Germinal center (tissue), 1 donor: ENCODE measurements around the gene MCF2L2.

Experiments
- DNase-seq: peaks from one replicate; pipeline ENCODE4 v3.0.0; 2012; ENCODE audit warnings: mixed read lengths, low spot score

Gene MCF2L2

DNA sequence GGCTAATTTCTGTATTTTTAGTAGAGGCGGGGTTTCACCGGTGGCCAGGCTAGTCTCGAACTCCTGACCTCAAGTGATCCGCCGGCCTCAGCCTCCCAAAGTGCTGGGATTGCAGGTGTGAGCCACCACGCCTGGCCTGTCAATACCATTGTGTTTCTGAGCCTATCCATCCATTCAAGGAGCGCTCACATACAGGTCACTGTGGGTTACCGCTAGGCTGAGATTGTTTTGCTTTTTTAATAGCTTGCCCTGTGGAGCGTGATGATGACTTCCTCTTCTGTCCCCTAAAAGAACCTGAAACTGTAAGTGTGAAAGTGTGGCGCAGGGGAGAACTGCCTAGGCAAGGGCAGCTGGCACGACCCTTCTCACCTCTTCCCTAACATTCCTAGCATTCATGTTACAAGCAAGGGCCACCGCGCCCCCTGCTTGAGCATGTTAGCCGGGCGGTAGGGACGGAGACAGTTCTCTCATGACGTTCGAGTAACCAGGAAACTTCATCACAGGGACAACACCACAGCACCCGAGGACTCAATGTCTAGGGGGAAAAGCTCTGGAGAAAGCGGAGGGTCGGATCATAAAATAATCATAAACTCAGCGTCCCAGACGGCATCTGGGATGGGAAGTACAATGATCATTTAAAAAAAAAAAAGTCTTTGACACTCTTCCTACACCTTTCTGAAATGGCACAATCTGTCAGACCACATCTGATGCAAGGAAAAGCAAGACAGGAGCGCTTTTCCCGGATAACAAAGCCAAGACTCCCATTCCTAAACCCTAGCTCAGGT lies 266.7 kb downstream of the MCF2L2 start:
- peak; percentile 84 for DNase-seq

- DNase-seq = no peak
These were observed 267.8 kb downstream of the MCF2L2 start for GRCh38 chr3:183160616-183161015.

GRCh38 chr3:183159333-183159732 lies 269.1 kb downstream of the MCF2L2 start:
- peak; percentile 38 for DNase-seq

DNA sequence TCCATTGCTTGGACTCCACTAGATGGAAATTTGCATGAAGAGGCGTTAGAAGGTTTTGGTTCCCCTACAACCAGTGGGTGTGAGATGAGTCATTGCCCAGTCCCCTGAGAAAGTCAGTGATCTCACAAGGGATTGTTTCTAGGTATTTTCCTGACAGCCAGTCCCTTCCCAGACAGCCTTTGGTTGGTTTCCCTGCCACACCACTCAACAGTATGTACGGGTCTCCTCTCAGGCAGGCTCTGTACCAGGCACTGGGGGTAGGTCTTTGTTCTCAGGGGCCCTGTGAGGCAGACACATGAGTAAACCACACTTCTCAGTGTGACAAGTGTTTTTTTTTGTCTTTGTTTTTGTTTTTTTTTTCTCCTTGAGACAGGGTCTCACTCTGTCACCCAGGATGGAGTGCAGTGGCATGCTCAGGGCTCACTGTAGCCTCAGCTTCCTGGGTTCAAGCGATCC lies 269.8 kb downstream of the MCF2L2 start:
- peak; percentile 73 for DNase-seq

DNA sequence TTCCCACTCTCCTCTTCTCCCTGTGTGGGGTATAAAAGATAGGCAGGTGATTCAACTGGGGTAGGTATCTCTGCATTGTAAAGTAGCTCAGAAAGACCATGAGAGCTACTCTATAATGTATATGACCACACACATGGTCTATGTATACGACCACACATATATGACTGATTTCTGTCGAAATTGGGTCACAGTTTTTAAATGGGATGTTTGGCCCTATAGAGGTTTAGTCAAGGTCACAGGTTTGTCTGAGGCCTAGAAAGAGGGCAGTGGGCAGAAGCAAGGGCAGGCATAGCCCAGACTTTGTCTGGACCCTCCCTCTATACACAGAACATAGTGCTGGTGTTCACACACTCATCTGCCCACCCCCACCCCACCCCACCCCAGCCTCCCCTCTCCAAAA lies 270.3 kb downstream of the MCF2L2 start:
- DNase-seq = no peak

- DNase-seq = no peak
These were observed 272.2 kb downstream of the MCF2L2 start for GRCh38 chr3:183156266-183156665.

DNA sequence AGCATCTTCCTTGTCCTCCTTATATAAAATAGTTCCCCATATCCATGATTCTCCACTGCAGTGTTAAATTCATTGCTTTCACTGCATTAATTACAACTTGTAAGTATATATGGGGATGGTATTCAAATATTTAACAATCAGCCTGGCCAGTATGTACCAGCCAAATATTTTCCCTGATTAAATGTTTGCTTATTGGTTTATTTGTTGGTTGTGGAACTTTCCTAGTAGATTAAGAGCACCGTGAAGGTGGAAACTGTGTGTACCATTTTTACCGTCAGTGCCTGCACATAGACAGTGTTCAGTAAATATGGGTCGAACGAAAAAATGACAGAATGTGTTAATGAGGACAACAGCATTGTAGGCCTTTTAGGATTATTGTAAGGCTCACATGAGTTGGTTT lies 272.9 kb downstream of the MCF2L2 start:
- DNase-seq = no peak

DNA sequence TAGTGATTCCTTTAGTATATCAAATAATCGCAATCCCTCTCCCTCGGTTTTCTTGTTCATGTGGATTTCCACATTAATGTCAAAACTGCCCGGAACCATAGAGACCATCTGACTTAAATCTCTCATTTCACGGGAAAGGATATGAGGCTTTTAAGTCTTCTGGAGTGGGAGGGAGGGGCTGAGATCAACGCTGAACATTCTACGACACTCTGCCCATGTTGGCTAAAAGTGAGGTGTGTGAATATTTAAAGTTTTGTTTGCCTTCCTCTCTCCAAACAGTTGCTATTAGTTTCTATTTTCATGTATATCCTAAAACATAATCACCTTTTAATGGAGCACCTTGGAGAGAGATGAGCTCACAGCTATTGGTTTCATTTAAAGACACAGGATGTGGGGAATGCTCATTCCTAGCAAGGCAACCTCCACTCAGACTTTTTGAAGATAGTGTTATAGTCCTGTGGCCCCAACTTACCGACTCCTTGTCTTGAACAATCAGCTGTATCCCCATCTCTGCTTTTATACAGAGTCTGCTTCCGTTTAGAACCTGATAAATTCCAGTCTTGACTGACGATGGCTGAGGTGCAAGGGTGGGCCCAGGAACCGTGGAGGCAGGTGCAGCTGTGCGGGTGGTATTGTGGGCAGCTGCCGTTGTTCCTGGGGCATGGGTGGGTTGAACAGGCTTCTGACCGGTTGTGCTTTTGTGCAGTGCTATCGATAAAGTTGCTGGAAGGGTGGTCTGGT lies 275.0 kb downstream of the MCF2L2 start:
- DNase-seq = no peak

- peak; percentile 18 for DNase-seq
These were observed 276.5 kb downstream of the MCF2L2 start for GRCh38 chr3:183151821-183152351.

GRCh38 chr3:183151086-183151485 lies 277.3 kb downstream of the MCF2L2 start:
- peak; percentile 14 for DNase-seq

DNA sequence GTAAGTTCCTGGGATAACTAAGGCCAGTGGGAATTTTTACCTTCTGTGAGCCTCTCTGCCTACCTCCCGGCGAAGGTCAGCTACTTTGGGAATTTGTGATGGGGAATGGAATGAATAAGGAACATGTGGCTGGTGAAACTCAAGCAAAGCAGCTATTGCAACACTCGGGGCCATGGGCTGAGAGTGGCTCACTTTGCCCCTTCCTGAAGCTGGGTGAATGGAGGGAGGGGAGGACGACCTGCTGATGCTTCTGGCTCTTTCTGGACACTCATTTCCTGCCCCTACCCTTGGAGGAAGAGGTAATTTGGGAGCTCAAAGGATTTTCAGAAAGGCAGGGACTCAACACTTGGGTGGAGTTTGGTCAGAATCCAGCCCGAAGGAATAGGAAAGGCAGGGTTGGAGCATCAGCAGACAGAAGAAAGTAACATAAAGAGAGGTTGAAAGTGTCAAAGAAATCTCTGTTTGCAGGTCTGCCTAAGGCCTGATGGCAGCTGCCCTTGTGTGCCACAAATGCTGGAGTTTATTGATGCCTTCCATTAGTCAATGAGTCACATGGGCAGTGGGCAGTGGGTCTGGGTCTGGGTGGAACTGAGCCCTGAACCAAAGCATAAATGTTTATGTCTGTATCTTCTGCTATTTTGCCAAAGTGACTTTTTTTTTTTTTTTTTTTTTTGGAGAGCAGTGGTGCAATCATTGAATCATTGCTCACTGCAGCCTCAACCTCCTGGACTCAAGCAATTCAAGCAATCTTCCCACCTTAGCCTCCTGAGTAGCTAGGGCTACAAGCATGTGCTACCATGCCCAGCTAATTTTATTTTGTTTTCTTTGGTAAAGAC lies 278.3 kb downstream of the MCF2L2 start:
- DNase-seq = no peak

DNA sequence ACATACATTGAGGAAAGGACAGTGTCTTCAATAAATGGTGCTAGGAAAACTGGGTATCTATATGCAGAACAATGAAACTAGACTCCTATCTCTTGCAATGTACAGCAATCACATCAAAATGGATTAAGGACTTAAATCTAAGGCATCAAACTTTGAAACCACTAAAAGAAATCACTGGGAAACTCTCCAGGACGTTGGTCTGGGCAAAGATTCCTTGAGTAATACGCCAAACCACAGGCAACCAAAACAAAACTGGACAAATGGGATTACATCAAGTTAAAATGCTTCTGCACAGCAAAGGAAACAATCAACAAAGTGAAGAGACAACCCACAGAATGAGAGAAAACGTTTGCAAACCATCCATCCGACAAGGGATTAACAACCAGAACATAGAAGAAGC lies 280.4 kb downstream of the MCF2L2 start:
- DNase-seq = no peak

GRCh38 chr3:183144363-183144762 lies 284.1 kb downstream of the MCF2L2 start:
- DNase-seq = no peak

DNA sequence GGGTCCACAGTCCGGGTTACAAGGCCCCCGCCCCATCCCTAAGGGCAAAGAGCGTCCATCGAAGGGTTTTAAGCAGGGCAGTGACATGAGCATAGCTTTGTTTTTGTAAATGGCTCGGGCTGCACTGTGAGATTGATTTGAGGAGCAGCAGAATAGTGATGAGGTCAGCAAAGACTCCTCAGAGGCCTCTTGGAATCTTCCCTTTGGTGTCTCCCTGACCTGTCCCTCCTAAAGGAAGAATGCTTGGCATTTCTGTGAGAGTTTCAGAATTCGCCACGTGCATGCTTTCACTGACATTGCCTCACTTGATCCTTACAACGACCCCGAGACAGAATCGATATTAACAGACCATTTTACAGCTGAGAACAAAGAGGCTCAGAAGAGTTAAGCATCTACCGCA lies 286.2 kb downstream of the MCF2L2 start:
- DNase-seq = no peak

- no peak for DNase-seq
These were observed 293.6 kb downstream of the MCF2L2 start for GRCh38 chr3:183134844-183135243.

DNA sequence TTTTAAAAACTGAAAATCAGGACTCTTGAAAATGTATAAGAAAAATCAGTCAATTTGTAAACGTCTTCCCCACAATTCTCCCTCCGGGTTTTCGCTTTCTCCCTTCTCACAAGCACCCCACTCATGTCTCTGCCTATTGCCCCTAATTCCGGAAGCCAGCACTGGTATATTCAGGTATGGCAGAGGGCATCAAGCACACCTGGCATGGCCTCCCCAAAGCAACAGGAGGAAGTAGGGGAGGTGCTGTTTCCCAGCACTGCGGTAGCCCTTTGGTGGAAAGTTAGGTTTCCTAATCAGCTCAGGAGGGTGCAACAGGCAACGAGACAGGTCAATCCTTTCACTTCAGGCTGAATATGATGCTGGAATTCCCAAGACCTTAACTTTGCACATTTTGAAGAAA lies 296.0 kb downstream of the MCF2L2 start:
- no peak for DNase-seq

GRCh38 chr3:183131735-183132134 lies 296.7 kb downstream of the MCF2L2 start:
- DNase-seq = no peak

DNA sequence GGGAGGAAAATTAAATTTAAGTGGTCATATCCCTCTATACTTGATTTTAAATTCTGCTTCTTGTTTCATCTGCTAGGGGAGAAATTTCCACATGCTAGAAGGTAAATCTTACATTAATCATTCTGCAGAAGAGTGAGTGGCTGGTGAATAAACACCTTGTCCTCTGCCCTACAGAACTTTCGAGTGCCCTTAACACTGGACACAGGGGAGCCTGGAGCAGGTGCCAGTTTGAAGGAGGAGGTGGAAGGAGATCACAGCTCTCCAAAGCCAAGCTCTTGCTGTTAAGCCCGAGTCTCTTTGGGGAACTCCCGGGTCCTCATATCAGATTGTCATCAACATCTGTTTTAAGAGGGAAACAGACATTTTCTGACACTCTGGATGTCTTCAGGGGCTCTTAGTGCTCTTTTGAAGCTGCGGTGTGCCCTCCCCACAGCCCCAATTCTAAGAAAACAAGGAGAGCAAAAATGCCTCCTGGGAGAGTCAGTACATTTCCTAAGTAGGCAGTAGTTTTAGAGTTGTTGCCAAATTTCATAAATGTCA lies 297.2 kb downstream of the MCF2L2 start:
- no peak for DNase-seq

DNA sequence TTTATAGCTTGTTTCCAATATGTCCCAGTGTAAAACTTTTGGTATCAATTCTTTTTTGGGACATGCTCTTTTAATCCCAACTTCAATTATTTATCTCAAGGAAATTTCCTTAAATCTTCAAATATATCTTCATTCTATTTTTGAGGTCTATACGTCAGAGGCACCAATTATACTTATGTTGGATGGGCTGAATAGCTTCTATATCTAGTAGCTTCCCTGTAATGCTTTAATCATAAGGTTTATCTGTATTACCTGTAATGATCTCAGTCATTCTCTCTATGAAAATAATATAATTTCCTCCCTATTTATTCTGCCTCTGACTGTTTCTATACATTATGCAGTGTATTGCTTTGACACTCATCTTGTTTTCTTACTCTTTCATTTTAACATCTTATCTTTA lies 299.2 kb downstream of the MCF2L2 start:
- DNase-seq = no peak

DNA sequence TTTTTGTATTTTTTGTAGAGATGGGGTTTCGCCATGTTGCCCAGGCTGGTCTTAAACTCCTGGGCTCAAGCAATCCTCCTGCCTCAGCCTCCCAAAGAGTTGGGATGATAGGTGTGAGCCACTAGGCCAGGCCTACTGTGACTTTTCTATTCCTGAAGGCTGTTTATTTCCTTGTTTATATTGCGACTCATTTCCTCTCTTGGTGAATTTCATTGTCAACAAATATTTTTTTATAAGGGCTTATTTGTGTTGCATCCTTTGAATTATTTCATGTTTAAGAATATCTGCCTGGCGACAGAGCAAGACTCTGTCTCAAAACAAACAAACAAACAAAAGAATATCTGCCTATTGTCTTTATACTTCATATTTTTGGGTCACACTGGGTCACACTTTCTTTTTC lies 299.7 kb downstream of the MCF2L2 start:
- no peak for DNase-seq
